Measurements from ENCODE around the gene DNMT3A. TPM values are rescaled to one million over a fixed set of nuclear protein-coding genes. Genes with fewer than 3 reads are reported as not detected.

DNMT3A gene
- polyA plus RNA-seq, 3 donors, result 70.3 to 74.3 (median 70.4) TPM

DNA sequence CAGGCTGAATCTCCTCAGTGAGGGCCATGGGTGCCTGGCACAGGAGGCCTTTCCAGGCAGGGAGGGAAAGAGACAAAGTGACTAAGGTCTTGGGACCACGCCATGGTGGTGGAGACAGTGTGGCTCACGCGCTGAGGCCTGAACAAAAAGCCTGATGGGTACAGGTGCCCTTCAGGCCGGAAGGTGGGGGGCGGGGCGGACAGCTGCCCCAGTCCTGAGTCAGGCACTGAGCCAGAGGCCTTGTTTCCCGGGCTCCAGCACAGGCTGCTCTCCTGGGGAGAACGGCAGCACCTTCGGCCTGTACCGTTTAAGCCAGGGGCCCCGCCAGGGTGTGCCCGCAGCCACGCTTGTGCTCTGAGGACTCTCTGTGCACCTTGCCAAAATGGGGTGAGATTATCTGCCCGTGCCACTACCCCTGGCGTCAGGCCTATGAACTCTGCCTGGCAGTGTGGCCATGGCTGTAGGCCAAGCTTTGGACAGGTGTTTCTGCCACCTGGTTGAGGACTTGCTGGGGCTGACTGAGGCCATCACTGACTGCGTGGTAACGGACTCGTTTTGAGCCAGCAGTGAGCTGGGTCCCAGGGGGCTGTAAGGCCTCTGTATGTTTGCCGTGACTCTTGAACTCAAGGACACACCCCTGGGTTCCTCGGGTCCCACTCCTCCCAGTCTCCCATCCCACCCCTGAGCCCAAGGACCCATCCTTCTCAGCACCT lies 31.7 kb upstream of the DNMT3A start:
- no peak for DNase-seq (ENCODE audit: low read depth in 3 of 3, low spot score in 2 of 3)

DNA sequence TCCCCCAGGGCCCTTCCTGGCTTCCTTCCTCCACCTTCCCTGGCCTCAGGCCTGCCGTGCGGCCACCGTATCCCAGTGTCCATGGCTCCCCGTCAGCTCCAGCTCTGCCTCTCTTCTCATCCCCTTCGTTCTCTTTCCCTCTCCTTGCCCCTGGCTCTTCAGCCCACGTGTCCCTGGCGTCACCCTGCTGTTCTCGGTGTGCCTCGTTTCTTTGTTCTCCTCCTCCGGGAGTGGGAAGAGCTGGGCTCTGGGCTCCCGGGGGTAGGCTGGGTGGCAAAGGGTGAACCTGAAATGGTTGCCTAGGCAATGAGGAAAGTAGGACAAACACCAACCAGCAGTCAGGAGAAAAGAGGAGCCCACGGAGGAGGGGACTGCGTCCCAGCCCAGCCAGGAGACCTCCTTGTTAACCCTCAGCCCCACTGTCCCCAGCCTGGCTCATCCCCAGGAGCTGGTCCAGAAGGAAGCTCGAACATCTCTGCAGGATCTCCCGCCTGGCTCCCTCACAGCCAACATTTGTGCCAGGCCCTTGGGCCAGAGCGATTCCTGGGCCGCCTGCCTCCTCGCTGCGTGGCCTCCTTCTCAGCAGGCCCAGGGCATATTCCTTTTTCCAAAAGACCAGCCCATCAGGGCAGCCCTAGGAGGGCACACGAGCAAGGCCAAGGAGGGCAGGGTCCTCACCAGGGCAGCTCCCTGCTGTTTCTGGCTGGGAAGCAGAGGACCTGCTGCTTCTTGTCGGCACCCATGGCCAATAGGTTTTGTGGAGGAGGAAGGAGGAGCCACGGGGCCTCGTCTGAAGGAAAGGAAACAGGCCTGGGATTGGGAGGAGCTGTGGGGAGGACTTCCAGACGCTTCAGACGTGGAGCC lies 30.9 kb upstream of the DNMT3A start:
- DNase-seq (ENCODE audit: low read depth in 3 of 3, low spot score in 2 of 3), result no peak

DNA sequence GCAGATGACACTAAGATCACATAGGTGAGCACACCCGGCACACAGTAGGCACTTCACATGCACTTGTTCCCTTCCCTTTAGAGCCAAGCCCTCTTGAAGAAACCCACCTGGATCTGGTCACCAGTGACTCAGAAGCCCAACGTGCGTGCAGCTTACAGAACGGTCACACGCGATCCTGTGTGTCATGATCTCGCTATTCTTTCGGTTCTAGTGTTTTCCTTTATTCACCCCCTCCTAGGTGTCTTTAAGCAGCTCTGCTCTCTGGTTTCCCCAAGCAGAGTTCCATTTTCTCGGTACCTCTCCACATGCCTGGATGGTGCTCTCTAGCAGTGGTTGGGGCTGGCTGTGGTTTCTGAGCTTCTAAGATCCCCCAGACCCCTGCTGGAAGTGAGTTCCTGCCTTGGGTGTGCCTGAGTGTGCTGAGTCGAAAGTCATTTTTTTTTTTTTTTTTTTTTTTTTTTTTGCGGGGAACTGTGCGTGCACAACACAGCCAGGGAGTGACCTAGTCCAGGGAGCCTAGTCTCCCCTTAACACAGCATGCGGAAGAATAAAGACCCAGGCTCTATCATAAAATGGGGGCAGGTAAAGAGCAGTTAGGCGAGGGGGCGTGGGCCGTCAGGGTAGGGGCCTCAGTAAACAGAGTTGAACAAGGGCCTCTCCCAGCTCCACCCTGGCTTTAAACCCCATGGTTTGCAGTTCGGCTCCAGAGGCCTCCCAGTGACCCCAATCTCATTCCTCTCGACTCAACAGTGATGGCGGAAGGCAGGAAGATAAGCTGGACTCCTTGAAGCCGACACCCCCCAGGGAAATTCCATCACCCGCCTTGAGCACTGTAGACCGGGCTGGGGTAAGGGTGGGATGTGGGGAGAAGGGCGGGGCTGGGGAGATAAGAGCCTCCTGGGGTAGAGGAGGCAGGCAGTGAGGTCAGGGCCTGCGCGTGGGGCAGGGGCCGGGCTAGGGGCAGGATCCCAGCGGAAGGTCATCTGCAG lies 29.8 kb upstream of the DNMT3A start:
- no peak for DNase-seq (ENCODE audit: low read depth in 3 of 3, low spot score in 2 of 3)

GRCh38 chr2:25369876-25370275 lies 28.2 kb upstream of the DNMT3A start:
- no peak for DNase-seq (ENCODE audit: low read depth in 3 of 3, low spot score in 2 of 3)

DNA sequence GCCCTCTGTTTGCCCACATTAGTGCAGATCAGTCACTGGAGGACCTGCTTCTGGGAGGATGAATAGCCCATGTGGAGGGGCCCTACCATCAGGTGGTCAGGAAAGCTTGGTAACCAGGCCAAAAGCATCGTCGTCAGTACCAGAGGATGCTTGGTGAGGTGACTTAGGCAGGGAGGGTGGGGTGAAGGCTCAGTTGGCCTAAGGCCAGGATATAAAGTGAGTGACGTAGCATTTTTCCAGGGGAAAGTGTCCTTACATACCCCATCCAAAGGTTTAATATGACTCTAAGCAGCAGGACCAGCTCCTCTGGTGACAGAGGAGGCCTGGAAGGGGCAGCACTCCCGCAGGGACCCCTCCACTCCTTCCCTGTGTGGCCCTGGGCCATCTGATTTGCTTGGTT lies 27.7 kb upstream of the DNMT3A start:
- DNase-seq (ENCODE audit: low read depth in 3 of 3, low spot score in 2 of 3), result no peak

- DNase-seq (ENCODE audit: low read depth in 3 of 3, low spot score in 2 of 3), result no peak
These were observed 26.9 kb upstream of the DNMT3A start for GRCh38 chr2:25368660-25369059.

- no peak for DNase-seq (ENCODE audit: low read depth in 3 of 3, low spot score in 2 of 3)
These were observed 25.6 kb upstream of the DNMT3A start for GRCh38 chr2:25367296-25367695.

DNA sequence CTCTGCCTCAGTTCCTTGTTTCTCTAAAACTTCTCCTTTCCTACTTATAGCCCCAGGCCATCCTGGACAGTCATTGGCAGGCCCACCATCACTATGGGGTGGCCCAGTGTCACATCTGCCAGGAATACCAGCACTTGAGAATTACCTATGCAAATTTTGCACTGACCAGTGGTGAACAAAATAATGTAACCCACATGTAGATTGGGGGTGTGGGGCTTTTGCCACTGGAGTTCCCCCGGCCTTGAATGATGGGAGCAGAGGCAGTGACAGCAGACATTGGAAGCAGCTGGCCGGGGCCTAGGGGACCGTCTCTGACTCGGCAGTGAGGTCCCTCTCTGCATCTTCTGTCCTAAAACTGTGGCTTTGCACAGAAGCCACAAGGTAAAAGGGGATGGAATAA lies 24.9 kb upstream of the DNMT3A start:
- no peak for DNase-seq (ENCODE audit: low read depth in 3 of 3, low spot score in 2 of 3)

- DNase-seq (ENCODE audit: low read depth in 3 of 3, low spot score in 2 of 3), result no peak
These were observed 23.5 kb upstream of the DNMT3A start for GRCh38 chr2:25365241-25365640.

GRCh38 chr2:25363733-25364132 lies 22.0 kb upstream of the DNMT3A start:
- no peak for DNase-seq (ENCODE audit: low read depth in 3 of 3, low spot score in 2 of 3)

GRCh38 chr2:25362434-25363145 lies 20.9 kb upstream of the DNMT3A start:
- DNase-seq (ENCODE audit: low read depth in 3 of 3, low spot score in 2 of 3), result no peak

- peak; percentile 86 to 91 (median 91) for DNase-seq (ENCODE audit: low read depth in 3 of 3, low spot score in 2 of 3)
These were observed 20.3 kb upstream of the DNMT3A start for GRCh38 chr2:25362049-25362433.

DNA sequence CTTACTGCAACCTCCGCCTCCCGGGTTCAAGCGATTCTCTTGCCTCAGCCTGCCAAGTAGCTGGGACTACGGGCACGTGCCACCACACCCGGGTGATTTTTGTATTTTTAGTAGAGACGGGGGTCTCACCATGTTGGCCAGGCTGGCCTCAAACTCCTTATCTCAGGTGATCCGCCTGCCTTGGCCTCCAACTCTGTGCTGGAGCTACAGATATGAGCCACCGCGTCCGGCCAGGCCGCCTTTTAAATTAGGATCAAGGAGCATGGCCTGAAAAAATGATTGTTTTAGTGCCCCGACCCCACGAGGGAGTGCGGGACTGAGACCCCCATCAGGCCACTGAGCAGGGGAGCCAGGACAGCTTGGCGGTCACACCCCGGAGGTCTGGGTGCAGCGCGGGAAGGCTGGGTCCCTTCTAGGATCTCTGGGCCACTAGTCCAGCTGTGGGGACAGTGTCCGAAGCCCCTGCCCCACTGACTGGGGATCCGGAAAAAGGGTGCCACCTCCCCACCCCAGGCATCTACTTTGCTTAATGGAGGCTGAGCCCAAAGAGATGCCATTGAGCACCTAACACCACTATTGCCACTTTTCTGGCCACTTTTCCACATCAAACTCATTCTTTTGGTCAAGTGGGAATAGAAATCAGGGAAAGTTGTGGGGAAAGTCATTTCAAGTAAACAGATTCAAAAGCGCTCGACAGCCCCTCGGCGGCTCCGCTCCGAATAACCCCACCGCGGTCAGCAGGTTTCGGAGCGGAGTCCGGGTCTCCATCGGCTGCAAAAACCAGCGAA lies 19.7 kb upstream of the DNMT3A start:
- DNase-seq (ENCODE audit: low read depth in 3 of 3, low spot score in 2 of 3), result no peak

GRCh38 chr2:25358836-25359235 lies 17.1 kb upstream of the DNMT3A start:
- no peak for DNase-seq (ENCODE audit: low read depth in 3 of 3, low spot score in 2 of 3)

- DNase-seq (ENCODE audit: low read depth in 3 of 3, low spot score in 2 of 3), result no peak
These were observed 16.6 kb upstream of the DNMT3A start for GRCh38 chr2:25358249-25358815.

DNA sequence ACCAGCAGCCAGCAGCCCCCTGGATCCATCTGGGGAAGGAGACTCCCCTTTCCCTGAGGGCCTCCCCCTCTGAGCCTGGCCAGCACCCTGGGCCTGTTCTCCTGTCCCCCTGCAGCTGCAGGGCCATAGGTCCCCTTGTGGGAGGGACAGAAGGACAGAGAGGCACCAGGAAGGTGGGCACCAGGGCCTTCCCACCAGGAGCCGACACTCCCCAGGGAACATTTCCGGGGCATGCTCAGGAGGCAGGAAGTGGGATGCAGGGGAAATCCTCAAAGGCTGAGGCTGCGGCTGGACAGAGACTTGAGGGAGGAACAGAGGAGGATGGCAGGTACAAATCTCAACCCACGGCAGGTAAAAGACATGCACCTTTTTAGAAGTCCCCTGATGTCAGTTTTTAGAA lies 14.4 kb upstream of the DNMT3A start:
- no peak for DNase-seq (ENCODE audit: low read depth in 3 of 3, low spot score in 2 of 3)

DNA sequence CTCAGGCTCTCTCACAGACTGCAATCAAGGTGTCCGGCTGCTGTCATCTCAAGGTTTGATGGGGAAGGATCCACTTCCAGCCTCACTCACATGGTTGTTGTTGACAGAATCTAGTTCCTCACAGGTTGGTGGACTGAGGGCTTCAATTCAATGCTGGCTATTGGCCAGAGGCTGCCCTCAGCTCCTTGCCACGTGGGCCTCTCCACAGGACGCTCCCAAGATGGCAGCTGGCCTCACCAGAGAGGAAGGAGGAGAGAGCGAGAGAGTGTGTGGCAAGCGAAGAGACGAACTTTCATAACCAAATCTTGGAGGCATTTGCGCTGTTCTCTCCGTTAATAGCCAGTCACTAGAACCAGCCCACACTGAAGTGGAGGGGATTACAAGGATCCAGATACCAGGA lies 13.5 kb upstream of the DNMT3A start:
- no peak for DNase-seq (ENCODE audit: low read depth in 3 of 3, low spot score in 2 of 3)

DNA sequence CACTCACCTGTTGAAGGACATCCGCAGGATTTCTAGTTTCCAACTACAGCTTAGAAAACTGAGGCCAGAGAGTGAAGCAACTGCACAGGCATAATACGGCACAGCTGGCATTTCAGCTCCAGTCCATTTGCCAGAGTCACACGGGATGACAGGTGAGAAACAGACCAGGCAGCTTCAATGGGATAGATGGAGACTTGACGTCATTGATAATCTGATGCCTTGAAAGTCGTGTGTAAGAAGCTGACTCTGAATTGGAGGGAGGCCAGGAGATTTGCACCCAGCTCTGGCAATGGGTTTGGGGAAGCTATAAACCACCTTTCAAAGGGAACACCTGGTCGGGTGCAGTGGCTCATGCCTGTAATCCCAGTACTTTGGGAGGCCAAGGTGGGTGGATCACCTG lies 12.4 kb upstream of the DNMT3A start:
- no peak for DNase-seq (ENCODE audit: low read depth in 3 of 3, low spot score in 2 of 3)

DNA sequence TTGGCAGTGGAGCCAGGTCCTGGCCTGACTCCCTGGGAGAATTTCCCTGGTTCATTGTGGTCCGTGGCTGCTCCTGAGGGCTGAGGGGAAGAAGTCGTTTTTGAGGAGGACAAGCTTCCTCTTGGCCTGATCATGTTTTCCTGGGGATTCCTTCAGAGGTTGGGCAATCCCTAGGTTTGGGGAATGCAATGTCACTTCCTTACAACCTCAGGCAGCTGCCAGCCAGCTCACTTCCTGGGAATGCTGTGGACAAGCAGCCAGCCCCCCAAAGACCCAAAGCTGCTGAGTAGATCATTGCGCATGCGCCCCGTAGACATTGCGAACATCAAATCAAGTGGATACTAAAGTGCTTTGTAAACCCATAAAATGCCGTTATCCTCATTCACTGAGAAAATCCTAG lies 7.7 kb upstream of the DNMT3A start:
- DNase-seq (ENCODE audit: low read depth in 3 of 3, low spot score in 2 of 3), result no peak

Measured in right renal cortex interstitium (tissue), 3 donors.